GM19099 (cell line): ENCODE results near the gene AJM1.

Source experiments
- POLR2A ChIP-seq: IDR thresholded peaks from 3 replicates; pipeline ENCODE4 v1.6.1; 2011; ENCODE audit warnings: low read depth; ENCODE audit not compliant: insufficient read length; ENCODE audit errors: extremely low read depth

Gene AJM1

DNA sequence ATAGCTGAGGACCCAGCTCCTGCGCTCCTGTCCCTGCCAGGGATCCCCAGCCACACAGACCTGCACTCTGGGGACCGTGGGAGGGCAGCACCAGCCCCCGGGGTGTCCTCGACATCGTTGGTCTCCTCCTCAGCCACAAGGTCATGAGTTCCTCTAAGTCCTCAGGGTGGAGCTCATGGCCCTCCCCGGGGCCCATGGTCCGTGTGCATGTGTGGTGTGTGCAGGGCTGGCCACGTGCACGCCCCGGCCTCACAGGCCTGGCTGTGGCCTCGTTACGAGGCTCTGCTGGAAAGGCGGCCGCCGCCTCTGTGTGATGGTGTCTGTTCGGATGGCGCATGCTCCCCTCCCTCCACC, 16.1 kb upstream of the AJM1 start:
- no peak for TF ChIP-seq POLR2A

DNA sequence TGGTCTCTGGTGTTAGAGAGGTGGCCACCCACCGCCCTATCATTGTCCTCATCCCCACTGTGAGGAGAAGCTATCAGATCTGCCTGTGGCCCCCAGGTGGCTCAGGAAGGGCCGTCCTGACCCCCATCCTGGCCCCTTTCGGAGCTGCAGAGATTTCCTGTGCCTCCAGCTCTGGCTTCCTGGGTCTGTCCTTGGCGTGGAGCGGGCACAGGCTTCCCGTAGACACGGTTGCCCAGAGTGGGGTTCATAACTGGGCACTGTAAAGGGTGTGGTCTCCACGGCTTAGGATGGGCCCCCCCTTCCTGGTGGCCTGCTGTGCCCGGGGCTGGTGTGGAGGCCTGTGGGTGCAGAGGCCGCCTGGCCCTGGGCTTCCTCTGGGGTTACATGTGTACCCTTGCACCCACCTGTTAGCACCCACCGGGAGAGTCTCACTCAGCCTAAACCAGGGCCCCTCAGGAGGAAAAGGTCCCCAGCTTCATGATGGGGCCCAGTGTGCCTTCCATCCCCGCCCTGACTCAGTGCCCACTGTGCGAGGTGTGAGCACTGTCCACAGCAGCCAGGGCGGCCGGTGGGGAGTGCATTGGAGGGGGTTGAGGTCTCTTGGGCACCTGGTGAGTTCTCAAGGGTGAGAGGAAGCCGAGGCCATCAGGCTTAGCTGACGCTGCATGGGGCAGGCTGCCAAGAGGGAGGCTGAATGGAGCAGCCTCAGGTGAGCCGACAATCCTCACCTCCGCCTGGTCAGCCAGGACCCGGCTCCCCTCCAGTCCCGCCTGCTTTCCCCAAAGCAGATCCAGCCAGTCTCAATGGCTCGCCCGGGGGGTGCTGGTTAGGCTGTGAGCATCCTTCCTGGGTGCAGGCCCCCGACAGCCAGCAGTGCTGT, 15.3 kb upstream of the AJM1 start:
- TF ChIP-seq POLR2A = no peak

DNA sequence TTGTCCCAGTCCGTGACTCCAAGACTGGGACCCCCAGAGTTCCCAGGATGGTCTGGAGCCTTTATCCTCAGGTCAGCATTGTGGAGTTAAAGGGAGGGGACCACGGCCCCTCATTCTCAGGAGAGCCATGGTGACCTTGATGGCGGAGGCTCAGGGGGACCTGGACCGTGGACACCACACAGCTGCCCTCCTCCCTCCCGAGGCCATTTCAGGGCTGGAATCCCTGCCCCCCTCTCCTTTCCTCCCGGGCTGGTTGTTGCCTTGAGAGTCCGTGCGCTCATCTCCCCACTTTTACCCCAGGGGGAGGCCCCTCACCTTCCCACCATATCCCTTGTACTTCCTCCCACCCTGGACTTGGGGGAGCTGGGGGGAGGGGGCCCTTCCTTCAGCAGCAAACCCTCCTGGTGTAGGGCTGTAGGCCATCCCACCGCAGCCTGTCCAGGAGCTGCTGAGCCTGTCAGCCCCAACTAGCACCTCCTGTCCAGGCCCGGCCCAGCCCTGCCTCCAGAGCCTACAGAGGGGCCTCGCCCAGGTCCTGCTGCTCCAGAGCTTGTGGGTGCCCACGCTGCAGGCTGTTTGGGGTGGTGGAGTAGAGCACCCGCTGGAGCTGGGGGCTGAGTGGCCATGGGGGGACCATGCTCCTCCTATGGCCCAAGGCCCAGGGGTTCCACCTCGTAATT, 14.3 kb upstream of the AJM1 start:
- TF ChIP-seq POLR2A = no peak

DNA sequence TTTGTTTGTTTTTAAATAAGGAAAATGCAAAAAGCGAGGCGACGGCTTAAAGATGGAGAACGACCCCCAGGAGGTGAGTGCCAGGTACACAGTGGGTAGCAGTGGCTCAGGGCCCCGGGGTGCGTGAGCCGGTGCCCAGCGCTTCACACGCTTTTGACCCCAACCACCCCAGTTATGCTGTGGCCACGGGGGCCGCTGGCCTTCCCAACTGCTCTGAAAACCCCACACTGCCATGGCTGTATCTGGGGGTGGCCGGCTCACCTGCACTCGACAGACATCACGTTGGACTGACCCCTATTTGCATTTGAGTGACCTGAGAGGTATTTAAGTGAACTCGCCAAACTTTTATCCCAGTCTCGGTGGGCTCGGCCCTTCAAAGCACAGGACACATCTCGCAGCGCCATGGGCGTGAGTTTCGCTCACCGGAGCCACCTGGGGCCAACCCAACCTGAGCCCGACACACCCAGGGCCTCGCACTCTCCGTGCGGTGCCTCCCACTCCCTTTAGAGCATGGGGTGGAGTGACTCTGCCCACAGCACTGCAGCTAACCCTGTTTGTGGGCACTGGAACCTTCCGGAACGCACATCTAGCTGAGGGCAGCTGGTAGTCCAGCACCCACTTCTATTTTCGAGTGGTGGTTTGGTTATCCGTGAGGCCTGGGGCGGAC, 13.7 kb upstream of the AJM1 start:
- TF ChIP-seq POLR2A = no peak

DNA sequence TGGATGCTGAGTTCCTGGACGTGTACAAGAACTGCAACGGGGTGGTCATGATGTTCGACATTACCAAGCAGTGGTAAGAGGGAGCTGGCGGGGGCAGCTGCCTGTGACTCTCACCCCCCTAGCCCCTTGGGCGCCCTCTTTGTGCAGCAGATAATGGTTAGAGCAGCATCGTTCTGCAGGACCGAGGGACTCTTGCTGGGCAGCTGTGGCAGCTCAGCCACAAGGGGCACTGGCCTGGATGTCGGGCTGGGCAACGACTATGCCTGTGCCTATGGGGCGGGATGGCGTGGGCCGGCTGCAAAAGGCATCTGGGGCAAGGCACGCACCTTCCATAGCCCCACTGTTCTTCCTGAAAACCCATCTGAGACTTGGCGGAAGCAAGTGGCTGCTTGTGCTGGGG, 12.9 kb upstream of the AJM1 start:
- TF ChIP-seq POLR2A = no peak

DNA sequence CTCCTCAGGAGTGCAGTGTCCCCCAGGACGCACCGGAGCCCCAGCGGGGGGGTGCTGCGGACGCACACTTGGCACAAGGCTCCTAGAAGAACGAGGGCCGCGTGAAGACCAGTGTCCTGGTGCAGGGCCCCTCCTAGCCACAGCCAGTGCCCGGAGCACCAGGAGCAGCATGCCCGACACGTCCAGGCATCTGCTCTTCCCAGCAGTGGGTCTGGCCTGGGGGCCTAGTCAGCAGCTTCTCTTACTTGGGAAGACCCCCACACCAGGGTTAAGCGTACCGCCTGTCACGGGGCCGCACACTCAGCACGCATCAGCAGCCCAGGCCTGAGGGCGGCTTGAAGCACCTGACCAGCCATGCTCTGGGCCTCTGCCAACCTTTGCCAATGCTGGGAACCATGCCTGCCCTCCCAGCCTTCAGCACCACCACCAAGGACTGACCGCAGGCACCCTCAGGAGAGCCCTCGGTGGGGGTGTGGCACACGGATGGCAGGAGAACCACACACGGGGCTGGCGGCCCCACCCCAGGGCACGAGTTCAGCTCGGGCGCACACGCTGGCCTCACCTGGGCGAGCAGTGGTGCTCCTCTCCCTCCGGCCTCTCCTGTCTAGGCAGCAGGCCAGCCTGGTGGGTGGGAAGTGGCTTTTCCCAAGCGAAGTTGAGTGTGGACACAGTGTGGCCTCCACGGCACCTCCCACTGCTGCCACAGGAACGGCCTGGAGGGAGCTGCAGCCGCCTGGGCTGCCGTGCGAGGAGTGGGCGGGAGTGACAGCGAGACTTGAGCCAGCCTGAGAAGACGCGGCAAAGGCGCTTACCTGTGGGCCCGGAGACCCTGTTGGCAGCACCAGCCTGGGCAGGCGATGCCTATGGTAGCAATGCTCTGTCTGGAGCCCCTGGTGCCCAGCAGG, 12.0 kb upstream of the AJM1 start:
- TF ChIP-seq POLR2A = no peak

DNA sequence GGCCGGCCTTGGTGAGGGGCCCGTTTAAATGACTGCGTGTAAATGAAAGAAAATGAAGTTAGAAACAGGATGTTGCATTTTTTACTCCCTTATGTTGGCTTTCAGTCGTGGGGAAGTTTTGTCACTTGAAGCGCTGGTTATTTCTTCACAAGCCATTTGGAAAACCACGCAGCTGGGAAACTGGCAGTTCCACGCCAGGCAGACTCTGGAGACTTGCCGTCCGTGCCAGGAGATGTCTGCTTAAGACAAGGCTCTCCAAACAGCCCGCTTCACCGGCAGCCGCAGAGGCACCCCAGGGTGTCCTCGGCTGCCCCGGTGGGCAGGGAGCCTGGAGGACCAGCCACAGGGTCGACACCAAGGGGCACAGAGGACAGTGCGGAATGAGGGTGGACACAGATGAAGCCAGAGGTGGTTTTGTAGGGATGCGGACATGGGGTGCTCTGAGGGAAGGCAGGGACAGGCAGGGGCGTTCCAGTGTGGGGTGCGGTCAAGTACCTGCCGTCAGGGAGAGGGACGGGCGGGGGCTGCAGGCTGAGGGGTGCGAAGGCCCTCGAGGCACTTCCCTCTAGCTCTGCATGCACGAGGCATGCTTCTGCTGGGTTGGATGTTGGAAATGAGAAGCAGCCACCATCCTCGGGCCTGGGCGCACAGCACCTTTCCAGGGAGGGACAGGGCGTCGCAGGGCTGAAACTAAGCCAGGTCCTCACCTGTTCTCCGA, 11.1 kb upstream of the AJM1 start:
- no peak for TF ChIP-seq POLR2A

DNA sequence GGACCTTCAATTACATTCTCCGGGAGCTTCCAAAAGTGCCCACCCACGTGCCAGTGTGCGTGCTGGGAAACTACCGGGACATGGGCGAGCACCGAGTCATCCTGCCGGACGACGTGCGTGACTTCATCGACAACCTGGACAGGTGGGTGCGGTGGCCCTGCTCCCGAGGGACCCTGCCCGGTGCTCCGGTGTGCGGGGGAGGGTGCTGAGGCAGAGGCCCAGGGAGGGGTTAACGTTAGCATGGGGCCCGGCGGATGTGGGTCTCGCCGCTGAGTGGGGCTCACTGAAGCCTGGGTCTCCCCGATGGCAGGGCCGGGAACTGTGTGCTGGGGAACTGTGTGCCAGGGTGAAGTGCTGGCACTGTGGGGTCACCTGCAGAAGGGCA, 10.6 kb upstream of the AJM1 start:
- no peak for TF ChIP-seq POLR2A

DNA sequence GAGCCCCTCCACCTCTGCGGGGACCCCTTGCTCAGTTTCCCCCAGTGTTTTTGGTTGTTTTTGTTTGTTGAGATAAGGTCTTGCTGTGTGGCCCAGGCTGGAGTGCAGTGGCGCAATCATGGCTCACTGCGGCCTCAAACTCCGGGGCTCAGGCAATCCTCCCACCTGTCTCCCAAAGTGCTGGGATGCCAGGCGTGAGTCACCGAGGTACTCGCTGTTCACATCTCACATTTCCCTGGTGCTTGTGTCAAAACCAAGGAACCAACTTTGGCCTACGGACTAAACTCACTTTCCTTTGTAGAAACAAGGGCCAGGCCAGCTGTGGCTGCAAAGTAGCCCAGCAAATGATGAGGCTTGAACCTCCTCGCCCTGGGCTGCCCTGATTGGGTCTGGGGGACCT, 9.7 kb upstream of the AJM1 start:
- TF ChIP-seq POLR2A = no peak

DNA sequence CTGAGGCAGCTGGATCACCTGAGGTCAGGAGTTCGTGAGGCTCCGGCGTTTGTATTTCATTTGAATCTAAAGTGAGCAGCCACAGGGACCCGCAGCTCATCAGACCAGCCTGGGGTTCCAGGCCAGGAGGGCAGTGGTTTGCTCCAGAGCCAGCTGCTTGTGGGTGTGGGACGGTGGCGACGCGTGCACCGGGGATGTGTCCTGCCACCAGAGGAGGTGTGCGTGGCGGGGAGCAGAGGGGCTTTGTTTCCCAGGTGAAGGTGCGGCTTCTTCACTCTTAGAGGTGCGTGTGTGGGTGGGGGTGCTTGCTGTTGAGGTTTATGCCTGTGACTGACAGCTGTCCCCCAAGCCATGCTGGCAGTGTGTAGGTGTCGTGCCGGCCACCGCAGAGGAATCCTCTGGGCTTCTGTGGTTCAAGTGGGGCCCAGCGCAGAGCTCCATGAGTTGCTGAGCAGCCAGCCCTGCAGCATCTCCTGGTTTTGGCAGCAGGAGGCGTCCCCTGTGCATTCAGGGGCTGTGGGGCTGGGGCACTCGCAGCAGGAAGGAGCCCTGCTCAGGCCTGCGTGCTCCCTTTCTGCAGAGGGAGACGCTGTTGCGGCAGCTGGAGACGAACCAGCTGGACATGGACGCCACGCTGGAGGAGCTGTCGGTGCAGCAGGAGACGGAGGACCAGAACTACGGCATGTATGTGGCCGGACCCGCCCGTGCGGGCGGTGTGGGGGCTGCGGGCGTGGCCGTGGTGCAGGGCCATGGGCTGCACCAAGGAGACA, 6.9 kb upstream of the AJM1 start:
- no peak for TF ChIP-seq POLR2A

DNA sequence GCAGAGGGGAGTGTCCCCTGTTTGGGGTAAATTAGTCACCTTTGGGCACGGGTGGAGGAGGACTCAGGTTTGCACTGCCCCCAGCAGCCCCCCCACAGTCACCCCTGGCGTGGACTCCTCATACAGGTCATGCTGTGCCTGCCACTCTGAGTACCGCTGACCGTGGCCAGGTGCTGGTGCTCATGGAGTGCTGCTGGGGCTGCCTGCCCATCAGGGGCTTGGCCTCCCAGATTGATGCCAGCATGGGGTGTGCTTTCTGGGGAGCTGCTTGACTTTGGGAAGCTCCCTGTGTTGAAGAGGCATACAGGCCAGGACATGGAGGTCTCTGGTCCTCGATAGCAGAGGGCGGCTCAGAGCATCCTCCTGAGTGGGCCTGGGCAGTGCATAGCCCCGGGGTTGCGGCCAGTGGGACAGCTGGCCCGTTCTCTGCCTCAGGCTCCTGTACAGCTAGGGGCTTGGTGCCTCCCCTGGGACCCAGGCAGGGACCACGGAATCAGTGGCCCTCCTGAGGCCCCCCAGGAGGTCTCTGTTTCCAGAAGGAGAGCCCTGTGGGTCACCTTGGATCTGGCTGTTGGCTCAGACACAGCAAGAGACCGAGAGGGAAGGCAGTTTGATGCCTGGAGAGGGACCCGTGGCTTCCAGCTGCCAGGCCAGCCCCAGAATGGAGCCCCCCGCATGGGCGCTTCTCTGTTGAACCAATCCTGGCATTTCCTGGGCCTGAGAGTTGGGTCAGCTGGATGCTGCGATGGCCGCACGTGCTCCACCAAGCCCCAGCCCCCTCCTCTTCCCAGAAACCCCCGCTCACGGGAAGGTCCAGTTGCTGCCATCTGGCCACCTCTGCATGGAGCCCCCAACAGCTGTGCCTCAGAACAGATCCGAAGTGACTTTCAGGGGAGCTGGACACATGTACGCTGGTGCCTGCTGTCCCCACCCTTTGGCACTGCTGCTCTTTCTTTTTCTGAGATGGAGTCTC, 6.1 kb upstream of the AJM1 start:
- TF ChIP-seq POLR2A = no peak

DNA sequence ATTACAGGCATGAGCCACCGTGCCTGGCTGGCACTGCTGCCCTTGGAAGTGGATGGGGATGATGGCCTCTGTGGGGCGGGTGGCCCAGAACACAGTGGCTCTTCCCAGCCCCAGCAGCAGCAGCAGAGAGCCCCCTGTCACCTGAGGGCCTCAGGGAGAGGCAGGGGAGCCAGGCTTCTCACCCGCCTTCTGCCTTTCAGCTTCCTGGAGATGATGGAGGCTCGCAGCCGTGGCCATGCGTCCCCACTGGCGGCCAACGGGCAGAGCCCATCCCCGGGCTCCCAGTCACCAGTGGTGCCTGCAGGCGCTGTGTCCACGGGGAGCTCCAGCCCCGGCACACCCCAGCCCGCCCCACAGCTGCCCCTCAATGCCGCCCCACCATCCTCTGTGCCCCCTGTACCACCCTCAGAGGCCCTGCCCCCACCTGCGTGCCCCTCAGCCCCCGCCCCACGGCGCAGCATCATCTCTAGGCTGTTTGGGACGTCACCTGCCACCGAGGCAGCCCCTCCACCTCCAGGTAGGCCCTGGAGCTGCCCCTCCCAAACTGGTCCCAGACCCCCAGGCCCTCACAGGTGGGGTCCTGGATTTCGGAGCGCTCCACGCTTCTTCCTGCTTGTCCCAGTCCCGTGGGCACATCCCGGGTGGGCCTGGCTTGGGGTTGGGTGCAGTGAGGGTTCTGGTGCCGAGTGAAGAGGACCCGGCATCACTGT, 5.0 kb upstream of the AJM1 start:
- TF ChIP-seq POLR2A = no peak
